ENCODE results near the gene TNFRSF4.
A peak's percentile ranks its signal among the peaks of the same experiment; 100 is the strongest.
"Not testable (repeated sequence)": the region's sequence is repeated elsewhere in the genome, so short reads cannot be mapped to it uniquely, and the experiment has no call there.

TNFRSF4 gene

DNA sequence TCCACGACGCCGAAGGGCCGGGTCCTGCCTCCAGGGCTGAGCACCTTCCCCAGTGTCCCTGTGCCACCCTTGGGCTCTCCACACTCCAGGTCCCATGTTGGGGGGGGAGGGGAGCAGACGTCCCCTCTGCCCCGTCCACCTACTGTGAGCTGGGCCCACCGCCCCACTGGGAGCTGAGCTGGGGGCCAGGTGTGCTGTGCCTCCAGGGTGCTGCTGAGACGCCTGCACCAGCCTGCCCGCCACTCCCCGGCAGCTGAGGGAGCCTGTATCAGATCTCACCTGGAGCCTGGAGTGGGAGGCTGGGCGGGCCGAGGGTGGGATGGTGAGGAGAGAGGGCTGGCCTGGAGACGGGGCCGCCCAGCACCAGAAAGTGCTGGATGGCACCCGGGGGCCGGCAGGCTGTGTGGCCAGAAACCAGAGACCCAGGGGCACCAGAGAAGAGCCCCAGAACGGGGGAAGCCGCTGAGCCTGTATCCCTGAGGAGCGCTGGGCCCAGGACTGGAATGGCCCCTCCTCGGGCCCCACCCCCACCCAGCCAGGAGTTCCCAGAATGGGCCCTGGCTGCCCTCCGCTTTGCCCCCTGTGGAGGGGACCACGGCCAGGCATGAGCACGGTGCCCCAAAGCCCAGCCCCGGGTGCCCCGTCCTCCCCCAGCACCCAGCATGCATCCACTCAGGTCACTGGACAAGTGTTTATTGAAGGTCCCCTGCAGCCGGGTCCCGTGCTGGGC lies 11.0 kb downstream of the TNFRSF4 start:
- DNase-seq (ENCODE audit: low read depth in 2 of 2), result no peak

DNA sequence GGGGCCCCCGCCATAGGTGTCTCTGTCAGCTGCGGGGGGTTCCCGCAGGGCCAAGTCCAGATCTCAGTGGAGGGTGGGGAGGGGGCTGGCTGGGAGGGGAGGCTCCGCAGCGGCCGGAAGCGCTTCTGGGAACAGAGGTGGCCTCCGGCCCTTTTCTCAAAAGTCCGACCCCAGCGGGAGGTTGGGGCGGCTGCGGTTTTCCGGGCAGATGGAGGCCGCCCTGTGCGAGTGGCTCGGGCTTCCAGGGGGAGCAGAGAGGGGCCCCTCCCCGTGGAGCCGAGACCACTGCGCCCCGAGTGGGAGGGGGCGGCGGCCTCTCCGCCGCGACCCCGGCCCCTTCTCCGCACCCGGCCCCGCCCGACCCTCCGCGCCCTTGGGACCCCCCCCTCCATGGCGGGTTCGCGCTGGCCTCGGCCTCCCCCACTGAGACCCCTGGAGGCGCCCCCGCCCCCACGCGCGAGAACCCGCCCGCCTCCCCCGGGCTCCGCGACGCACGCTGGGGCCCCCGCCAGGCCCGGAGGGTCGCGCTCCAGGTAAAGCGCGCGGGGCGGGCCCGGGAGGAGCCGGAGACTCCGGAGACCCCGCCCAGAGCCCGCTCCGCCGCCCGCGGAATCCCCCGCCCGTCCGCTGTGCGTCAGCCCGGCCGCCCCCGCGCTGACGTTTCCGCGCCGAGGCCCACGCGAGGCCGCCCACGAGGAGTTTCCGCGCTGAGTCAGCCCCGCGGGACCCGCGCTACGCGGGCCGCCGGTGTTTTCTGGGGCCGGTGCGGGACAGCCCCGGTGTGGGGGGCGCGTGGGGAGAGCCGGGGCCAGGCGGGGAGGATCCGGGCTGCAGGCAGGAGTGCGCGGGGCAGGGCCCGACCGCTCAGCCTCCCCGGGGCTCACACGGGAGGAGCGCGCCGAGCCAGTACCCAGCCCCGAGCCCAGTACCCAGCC lies 12.8 kb downstream of the TNFRSF4 start:
- DNase-seq (ENCODE audit: low read depth in 2 of 2), result peak; percentile 70 to 75

DNA sequence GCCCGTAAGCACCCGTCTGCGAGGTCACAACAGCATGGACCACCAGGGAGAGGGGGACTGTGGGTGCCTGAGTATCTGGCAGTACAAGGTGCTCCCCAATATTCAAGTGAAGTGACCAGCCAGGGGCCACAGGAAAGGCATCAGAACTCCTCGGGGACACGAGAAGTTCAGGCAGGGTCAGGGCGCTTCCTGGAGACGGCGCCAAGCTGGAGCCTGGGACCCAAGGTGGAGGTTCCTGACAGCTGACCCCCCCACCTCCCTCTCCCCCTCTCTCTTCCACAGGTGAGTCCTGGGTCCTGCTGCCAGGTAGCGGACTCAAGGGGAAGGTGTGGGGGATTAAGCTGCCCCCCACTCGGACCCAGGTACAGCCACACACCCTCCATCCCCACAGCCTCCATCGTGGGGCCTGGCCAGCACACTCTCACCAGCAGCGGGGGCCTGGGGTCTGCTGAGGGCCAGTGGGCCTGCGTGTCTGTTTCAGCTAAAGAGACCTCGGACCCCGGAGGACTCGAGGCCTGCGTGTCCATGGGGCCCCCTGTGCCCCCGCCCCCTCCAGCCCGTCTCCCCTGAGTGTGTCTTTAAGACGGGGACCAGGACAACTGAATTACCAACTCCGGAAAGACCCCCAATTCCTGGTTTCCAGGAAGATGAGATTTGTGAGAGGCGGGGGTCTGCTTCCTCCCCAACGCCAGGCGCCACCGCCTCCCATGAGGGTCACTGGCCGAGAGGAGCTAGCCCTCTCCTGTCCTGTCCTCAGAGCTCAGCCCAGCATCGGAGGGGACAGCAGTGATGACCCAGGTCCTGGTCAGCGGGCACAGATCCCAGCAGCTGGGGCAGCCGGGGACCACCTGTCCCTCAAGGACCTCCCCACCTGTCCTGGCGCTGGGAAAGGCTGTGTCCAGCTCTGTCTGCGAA lies 13.7 kb downstream of the TNFRSF4 start:
- DNase-seq (ENCODE audit: low read depth in 2 of 2), result no peak

- no peak for DNase-seq (ENCODE audit: low read depth in 2 of 2)
These were observed 14.6 kb downstream of the TNFRSF4 start for GRCh38 chr1:1199141-1199960.

GRCh38 chr1:1198423-1199140 lies 15.4 kb downstream of the TNFRSF4 start:
- DNase-seq (ENCODE audit: low read depth in 2 of 2), result no peak

DNA sequence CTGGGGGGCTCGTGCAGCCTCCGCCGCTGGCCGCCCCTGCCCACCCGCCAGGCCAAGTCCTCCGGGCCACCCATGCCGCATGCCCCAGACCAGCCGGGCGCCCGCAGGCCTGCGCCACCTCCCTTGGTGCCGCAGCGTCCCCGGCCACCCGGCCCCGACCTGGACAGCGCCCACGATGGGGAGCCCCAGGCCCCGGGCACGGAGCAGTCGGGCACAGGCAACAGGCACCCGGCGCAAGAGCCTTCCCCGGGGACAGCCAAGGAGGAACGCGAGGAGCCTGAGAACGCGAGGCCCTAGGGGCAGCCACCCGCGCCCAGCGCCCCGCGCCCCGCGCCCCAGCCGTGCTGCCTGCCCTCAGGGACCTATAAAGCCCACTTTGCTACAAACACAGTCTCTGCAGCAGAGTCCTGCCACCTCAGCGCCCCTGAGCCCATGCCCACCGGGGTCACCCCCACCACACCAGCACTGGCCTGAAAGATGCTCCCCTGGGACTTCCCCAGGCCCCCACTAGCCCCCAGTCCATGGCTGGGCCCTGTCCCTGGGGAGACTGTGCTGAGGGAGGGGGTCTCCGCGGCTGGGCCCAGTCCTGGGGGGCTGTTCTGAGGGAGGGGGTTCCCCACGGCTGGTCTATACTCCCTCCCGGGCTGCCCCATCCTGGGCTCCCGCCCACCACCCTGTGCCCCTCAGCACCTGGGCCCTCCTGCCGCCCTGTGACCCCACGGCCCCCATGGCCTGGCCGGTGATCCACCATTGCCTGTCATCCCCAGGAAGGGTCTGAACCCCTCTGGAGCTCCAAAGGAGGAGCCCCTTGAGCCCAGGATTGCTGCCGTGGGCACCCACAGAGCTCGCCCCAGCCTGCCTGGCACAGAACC lies 16.2 kb downstream of the TNFRSF4 start:
- no peak for DNase-seq (ENCODE audit: low read depth in 2 of 2)

DNA sequence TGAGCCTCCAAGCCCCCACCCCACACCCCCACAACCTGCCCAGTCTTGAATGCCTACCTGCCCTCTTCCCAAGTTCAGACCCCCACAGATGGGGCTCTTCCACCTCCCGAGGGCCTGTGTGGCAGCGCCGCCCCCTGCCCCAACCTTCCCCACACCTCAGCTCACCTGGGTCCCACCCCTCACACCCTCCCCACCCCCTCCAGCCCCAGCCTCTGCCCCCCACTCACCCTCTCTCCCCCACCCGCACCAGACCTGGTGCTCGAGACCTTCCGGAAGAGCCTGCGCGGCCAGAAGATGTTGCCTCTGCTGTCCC lies 16.8 kb downstream of the TNFRSF4 start:
- DNase-seq (ENCODE audit: low read depth in 2 of 2), result no peak

- no peak for DNase-seq (ENCODE audit: low read depth in 2 of 2)
These were observed 17.3 kb downstream of the TNFRSF4 start for GRCh38 chr1:1196431-1197187.

DNA sequence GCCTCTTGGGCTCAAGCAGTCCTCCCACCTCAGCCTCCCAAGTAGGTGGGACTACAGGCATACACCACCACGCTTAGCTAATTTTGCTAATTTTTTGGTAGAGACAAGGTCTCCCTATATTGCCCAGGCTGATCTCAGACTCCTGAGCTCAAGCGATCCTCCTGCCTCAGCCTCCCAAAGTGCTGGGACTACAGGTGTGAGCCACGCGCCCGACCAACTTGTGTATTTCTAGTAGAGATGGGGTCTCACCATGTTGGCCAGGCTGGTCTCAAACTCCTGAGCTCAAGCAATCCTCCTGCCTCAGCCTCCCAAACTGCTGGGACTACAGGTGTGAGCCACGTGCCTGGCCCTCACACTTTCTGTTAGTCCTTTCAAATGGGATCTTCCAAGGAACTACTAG lies 18.2 kb downstream of the TNFRSF4 start:
- DNase-seq (ENCODE audit: low read depth in 2 of 2), result not testable (repeated sequence)

DNA sequence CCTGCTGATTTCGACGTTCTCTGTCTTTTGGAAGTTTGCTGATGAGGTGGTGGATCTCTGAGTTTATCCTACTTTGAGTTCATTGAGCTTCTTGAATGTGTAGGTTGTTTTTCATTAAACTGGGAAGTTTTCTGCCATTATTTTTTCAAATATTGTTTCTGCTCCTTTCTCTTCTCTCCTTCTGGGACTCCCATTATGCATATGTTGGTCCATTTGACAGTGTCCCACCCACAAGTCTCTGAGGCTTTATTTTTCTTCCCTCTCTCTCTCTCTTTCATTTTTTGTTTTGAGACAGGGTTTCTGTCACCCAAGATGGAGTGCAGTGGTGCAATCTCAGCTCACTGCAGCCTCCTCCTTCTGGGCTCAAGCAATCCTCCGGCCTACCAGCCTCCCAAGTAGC lies 19.2 kb downstream of the TNFRSF4 start:
- no peak for DNase-seq (ENCODE audit: low read depth in 2 of 2)

DNA sequence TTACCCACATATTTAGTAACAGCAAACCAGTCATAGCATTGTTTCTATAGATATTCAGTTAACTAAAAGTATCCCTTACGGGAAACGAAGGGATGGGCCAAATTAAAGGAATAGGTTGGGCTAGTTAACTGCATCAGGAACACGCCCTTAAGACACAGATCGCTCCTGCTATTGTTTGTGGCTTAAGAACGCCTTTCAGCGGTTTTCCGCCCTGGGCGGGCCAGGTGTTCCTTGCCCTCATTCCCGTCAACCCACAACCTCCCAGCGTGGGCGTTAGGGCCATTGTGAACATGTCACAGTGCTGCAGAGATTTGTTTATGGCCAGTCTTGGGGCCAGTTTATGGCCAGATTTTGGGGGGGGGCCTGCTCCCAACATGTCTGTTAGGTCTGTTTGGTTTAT lies 22.2 kb downstream of the TNFRSF4 start:
- DNase-seq (ENCODE audit: low read depth in 2 of 2), result no peak

- no peak for DNase-seq (ENCODE audit: low read depth in 2 of 2)
These were observed 24.8 kb downstream of the TNFRSF4 start for GRCh38 chr1:1189111-1189510.

- no peak for DNase-seq (ENCODE audit: low read depth in 2 of 2)
These were observed 26.0 kb downstream of the TNFRSF4 start for GRCh38 chr1:1187938-1188337.

- no peak for DNase-seq (ENCODE audit: low read depth in 2 of 2)
These were observed 28.7 kb downstream of the TNFRSF4 start for GRCh38 chr1:1185101-1185765.

- DNase-seq (ENCODE audit: low read depth in 2 of 2), result no peak
These were observed 29.8 kb downstream of the TNFRSF4 start for GRCh38 chr1:1183833-1184775.

DNA sequence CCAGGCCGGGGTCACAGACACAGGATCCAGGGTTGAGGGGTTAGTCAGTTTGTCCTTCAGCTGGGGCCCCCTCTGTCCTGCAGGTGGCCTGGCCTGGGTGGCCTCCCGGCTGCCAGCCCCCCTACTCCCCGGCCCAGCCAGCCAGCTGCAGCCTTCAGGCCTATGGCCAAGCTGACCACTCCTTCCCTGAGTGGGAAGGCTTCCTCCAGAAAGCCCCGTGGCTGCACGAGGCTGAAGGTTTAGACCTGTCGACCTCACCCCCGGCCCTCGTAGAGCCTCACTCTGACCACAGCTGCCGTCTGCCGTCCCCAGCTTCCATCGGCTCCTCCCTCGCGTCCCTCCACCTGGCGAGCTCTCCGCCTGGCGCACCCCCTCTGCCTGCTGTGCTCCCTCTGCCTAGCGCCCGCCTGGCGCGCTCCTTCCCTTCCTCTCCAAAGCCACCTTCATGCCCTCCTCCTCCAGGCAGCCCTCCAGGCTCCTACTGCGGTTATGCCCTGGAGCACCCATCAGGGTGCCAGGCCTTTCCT lies 30.7 kb downstream of the TNFRSF4 start:
- DNase-seq (ENCODE audit: low read depth in 2 of 2), result no peak
